WTC11 (cell line): Measurements from ENCODE around the gene WWC1. TPM values are rescaled to one million over a fixed set of nuclear protein-coding genes. Genes with fewer than 3 reads are reported as not detected.

Source experiments
- ATAC-seq: fragments of 200-7000 bp; cut with Tn5 transposase; 2 replicates; pipeline ENCODE4 v1.10.0; 2021; ENCODE audit warnings: mild to moderate bottlenecking, moderate library complexity
- CTCF ChIA-PET: fragments of 300-600 bp; sonication (Branson Sonifier 250); formaldehyde crosslinking; loops from one replicate; lab custom pipeline; 2021; ENCODE audit warnings: antibody characterized with exemption; lab: Charles Lee
- POLR2A ChIA-PET: fragments of 350-600 bp; sonication (Branson Sonifier 250); formaldehyde crosslinking; loops from one replicate; lab custom pipeline; 2021; ENCODE audit warnings: antibody characterized with exemption; lab: Charles Lee
- DNase-seq: peaks from one replicate; pipeline ENCODE4 v3.0.0; 2021; ENCODE audit warnings: low spot score
- H3K27ac Mint-ChIP-seq: 2 replicates; pipeline ENCODE4 v1.8.0; 2021; ENCODE audit warnings: mixed read lengths
- H3K27me3 Mint-ChIP-seq: 2 replicates; pipeline ENCODE4 v1.8.0; 2021; ENCODE audit warnings: low read depth, mild to moderate bottlenecking, moderate library complexity, mixed read lengths
- H3K36me3 Mint-ChIP-seq: 2 replicates; pipeline ENCODE4 v1.8.0; 2021; ENCODE audit warnings: mixed read lengths
- H3K4me1 Mint-ChIP-seq: 2 replicates; pipeline ENCODE4 v1.8.0; 2022; ENCODE audit warnings: mixed read lengths
- H3K4me3 Mint-ChIP-seq: 2 replicates; pipeline ENCODE4 v1.8.0; 2021; ENCODE audit warnings: mild to moderate bottlenecking, moderate library complexity, mixed read lengths
- H3K9me3 Mint-ChIP-seq: 2 replicates; pipeline ENCODE4 v1.8.0; 2021; ENCODE audit warnings: mixed read lengths
- EMX1 ChIP-seq: fragments of 250-450 bp; sonication (Bioruptor Pico); IDR thresholded peaks from 2 replicates; pipeline ENCODE4 v1.8.0; 2021; ENCODE audit warnings: mild to moderate bottlenecking
- FOXK1 ChIP-seq: sonication (generic); formaldehyde crosslinking; IDR thresholded peaks from 2 replicates; pipeline ENCODE4 v1.8.0; 2022; ENCODE audit warnings: mild to moderate bottlenecking, moderate library complexity, missing genetic modification reagents
- HMGA2 ChIP-seq: fragments of 250-450 bp; sonication (Bioruptor Pico); IDR thresholded peaks from 2 replicates; pipeline ENCODE4 v1.4.0; 2021; ENCODE audit warnings: mild to moderate bottlenecking, moderate library complexity
- MYBL2 ChIP-seq: sonication (generic); formaldehyde crosslinking; IDR thresholded peaks from 2 replicates; pipeline ENCODE4 v1.8.1; 2023; ENCODE audit warnings: mild to moderate bottlenecking, moderate library complexity, missing genetic modification reagents
- ZNF671 ChIP-seq: fragments of 250-450 bp; sonication (Bioruptor Pico); IDR thresholded peaks from 2 replicates; pipeline ENCODE4 v1.8.0; 2021; ENCODE audit warnings: mild to moderate bottlenecking
- total RNA-seq: library from RNA; stranded (reverse); gene quantifications from 3 replicates; pipeline ENCODE4 v1.2.3, GENCODE V29; 2021
- TF ChIP-seq, protein P1 (sequence below): sonication (generic); formaldehyde crosslinking; IDR thresholded peaks from 2 replicates; pipeline ENCODE4 v1.8.1; 2023; ENCODE audit warnings: mild to moderate bottlenecking, missing genetic modification reagents, borderline replicate concordance
- TF ChIP-seq, protein P2 (sequence below): sonication (generic); formaldehyde crosslinking; IDR thresholded peaks from 2 replicates; pipeline ENCODE4 v1.8.0; 2022; ENCODE audit warnings: mild to moderate bottlenecking, missing genetic modification reagents
- TF ChIP-seq, protein P3 (sequence below): fragments of 250-450 bp; sonication (Bioruptor Pico); IDR thresholded peaks from 2 replicates; pipeline ENCODE4 v2.1.2; 2022; ENCODE audit warnings: mild to moderate bottlenecking, moderate library complexity
- TF ChIP-seq, protein P4 (sequence below): sonication (generic); formaldehyde crosslinking; IDR thresholded peaks from 2 replicates; pipeline ENCODE4 v1.8.1; 2023; ENCODE audit warnings: mild to moderate bottlenecking, missing genetic modification reagents, moderate library complexity
- TF ChIP-seq, protein P5 (sequence below): fragments of 200-600 bp; IDR thresholded peaks from 2 replicates; pipeline ENCODE4 v1.8.0; 2022; ENCODE audit warnings: antibody characterized with exemption
- TF ChIP-seq, protein P6 (sequence below): sonication (generic); formaldehyde crosslinking; IDR thresholded peaks from 2 replicates; pipeline ENCODE4 v1.8.1; 2023; ENCODE audit warnings: mild to moderate bottlenecking, missing genetic modification reagents, moderate library complexity

WWC1 gene
- total RNA-seq, 1 experiment from 2014 or later: 48.4 TPM

DNA sequence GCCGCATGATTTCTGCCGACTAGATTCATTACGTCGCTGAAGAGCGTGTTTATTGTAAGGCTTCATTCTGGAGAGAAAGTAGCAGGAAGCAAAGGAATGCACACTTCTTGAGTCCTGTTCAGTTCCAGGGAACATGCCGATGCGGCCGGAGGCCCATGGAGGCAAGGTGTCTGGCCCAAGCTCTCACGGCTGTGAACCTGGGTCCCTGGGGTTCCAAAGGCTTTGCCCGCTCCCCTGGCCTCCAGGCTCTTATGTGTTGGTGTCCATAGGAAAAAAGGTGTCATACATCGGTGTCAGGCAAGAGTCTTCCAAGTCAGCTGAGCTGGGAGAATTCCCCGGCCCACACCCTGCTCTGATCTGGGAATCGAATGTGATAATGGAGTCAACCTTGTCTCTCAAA is 64.7 kb downstream of the WWC1 start (continued):
- TF ChIP-seq, protein P1, sequence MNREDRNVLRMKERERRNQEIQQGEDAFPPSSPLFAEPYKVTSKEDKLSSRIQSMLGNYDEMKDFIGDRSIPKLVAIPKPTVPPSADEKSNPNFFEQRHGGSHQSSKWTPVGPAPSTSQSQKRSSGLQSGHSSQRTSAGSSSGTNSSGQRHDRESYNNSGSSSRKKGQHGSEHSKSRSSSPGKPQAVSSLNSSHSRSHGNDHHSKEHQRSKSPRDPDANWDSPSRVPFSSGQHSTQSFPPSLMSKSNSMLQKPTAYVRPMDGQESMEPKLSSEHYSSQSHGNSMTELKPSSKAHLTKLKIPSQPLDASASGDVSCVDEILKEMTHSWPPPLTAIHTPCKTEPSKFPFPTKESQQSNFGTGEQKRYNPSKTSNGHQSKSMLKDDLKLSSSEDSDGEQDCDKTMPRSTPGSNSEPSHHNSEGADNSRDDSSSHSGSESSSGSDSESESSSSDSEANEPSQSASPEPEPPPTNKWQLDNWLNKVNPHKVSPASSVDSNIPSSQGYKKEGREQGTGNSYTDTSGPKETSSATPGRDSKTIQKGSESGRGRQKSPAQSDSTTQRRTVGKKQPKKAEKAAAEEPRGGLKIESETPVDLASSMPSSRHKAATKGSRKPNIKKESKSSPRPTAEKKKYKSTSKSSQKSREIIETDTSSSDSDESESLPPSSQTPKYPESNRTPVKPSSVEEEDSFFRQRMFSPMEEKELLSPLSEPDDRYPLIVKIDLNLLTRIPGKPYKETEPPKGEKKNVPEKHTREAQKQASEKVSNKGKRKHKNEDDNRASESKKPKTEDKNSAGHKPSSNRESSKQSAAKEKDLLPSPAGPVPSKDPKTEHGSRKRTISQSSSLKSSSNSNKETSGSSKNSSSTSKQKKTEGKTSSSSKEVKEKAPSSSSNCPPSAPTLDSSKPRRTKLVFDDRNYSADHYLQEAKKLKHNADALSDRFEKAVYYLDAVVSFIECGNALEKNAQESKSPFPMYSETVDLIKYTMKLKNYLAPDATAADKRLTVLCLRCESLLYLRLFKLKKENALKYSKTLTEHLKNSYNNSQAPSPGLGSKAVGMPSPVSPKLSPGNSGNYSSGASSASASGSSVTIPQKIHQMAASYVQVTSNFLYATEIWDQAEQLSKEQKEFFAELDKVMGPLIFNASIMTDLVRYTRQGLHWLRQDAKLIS (CRISPR knock-in tag): no peak

DNA sequence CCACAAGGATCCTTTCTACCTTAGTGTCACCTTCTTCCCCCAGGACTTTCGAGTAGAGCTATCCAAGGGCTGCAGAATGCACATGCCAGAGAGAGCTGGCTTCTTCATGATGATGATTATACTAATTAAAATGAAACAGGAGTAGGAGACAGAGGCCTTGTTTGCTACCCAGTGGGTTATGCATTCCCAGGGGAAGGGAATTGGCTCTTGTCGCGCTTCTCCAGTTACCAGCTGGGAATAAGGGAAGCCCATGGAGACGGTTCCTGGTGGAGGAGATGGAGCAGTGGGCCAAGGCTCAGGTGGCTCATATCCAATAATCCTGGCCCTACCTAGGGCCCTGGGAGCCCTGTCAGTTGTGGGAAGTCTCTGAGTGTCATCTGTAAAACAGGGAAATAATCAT is 65.1 kb downstream of the WWC1 start:
- no peak; the same call in 1 of the 2 replicates for ATAC-seq
- Mint-ChIP-seq H3K36me3 (no peaks in the 10 kb centered on the region), H3K4me1 (peaks cover 24% of the 10 kb centered on the region), H3K27ac (no peak overlapping the region), H3K9me3 (no peaks in the 10 kb centered on the region), H3K27me3 (no peaks in the 10 kb centered on the region), H3K4me3 (no peak overlapping the region)
- no peak for TF ChIP-seq HMGA2
- TF ChIP-seq, protein P2, sequence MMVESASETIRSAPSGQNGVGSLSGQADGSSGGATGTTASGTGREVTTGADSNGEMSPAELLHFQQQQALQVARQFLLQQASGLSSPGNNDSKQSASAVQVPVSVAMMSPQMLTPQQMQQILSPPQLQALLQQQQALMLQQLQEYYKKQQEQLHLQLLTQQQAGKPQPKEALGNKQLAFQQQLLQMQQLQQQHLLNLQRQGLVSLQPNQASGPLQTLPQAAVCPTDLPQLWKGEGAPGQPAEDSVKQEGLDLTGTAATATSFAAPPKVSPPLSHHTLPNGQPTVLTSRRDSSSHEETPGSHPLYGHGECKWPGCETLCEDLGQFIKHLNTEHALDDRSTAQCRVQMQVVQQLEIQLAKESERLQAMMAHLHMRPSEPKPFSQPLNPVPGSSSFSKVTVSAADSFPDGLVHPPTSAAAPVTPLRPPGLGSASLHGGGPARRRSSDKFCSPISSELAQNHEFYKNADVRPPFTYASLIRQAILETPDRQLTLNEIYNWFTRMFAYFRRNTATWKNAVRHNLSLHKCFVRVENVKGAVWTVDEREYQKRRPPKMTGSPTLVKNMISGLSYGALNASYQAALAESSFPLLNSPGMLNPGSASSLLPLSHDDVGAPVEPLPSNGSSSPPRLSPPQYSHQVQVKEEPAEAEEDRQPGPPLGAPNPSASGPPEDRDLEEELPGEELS (CRISPR knock-in tag): no peak
- no peak for TF ChIP-seq MYBL2 (CRISPR knock-in tag)
- TF ChIP-seq, protein P3, sequence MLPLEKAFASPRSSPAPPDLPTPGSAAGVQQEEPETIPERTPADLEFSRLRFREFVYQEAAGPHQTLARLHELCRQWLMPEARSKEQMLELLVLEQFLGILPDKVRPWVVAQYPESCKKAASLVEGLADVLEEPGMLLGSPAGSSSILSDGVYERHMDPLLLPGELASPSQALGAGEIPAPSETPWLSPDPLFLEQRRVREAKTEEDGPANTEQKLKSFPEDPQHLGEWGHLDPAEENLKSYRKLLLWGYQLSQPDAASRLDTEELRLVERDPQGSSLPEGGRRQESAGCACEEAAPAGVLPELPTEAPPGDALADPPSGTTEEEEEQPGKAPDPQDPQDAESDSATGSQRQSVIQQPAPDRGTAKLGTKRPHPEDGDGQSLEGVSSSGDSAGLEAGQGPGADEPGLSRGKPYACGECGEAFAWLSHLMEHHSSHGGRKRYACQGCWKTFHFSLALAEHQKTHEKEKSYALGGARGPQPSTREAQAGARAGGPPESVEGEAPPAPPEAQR (CRISPR knock-in tag): no peak
- TF ChIP-seq, protein P4, sequence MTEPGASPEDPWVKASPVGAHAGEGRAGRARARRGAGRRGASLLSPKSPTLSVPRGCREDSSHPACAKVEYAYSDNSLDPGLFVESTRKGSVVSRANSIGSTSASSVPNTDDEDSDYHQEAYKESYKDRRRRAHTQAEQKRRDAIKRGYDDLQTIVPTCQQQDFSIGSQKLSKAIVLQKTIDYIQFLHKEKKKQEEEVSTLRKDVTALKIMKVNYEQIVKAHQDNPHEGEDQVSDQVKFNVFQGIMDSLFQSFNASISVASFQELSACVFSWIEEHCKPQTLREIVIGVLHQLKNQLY (CRISPR knock-in tag): no peak
- TF ChIP-seq, protein P5, sequence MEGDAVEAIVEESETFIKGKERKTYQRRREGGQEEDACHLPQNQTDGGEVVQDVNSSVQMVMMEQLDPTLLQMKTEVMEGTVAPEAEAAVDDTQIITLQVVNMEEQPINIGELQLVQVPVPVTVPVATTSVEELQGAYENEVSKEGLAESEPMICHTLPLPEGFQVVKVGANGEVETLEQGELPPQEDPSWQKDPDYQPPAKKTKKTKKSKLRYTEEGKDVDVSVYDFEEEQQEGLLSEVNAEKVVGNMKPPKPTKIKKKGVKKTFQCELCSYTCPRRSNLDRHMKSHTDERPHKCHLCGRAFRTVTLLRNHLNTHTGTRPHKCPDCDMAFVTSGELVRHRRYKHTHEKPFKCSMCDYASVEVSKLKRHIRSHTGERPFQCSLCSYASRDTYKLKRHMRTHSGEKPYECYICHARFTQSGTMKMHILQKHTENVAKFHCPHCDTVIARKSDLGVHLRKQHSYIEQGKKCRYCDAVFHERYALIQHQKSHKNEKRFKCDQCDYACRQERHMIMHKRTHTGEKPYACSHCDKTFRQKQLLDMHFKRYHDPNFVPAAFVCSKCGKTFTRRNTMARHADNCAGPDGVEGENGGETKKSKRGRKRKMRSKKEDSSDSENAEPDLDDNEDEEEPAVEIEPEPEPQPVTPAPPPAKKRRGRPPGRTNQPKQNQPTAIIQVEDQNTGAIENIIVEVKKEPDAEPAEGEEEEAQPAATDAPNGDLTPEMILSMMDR: no peak
- TF ChIP-seq FOXK1 (CRISPR knock-in tag): no peak
- POLR2A ChIA-PET: no interaction called here
- DNase-seq: no peak
- CTCF ChIA-PET: interaction anchor here (1.4 to 1.5 kb wide), 2 partner anchors 10 to 18 kb away, joined by 4 to 5 read pairs; no protein-coding TSS in a partner anchor

DNA sequence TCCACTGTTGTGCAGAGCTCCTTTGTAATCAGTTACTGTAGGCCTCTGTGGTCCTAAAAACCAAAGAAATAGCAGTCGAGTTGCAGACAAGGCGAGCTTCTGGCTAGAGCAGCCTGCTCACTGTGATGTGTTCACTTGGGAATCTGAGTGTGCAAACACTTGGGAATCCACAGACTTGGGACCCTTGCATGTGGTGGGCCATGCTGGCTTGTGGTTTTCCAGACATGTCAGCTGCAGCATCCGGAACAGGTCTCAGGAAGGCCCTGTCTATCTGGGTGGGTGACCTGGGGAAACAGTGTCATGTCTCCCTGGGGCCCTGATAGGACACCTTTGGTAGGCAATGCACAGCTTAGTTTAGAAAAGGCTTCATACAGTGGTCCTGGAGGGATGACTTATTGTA is 66.4 kb downstream of the WWC1 start:
- Mint-ChIP-seq H3K27ac (no peak overlapping the region), H3K36me3 (no peaks in the 10 kb centered on the region)
- POLR2A ChIA-PET: interaction anchor here (0.6 kb wide), 1 partner anchor 230 kb away, joined by 4 read pairs; no protein-coding TSS in a partner anchor
- DNase-seq: no peak
- TF ChIP-seq, protein P6, sequence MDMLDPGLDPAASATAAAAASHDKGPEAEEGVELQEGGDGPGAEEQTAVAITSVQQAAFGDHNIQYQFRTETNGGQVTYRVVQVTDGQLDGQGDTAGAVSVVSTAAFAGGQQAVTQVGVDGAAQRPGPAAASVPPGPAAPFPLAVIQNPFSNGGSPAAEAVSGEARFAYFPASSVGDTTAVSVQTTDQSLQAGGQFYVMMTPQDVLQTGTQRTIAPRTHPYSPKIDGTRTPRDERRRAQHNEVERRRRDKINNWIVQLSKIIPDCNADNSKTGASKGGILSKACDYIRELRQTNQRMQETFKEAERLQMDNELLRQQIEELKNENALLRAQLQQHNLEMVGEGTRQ: no peak
- TF ChIP-seq ZNF671 (CRISPR knock-in tag) (no peak), EMX1 (CRISPR knock-in tag) (no peak), FOXK1 (CRISPR knock-in tag) (no peak)
- TF ChIP-seq, all 79 proteins: peak for 0
- CTCF ChIA-PET: interaction anchor here (0.8 to 1.4 kb wide), 3 partner anchors 19 to 66 kb away, joined by 3 to 4 read pairs (median 3); partner anchors contain the start of gene WWC1
- no peak for ATAC-seq
- no peaks in the 10 kb centered on the region for H3K9me3 Mint-ChIP-seq
- H3K4me1 Mint-ChIP-seq: peaks cover 20% of the 10 kb centered on the region
- no peak overlapping the region for H3K4me3 Mint-ChIP-seq
- H3K27me3 Mint-ChIP-seq: no peaks in the 10 kb centered on the region
